Caco-2 (cell line): ENCODE measurements around the gene PKP2. TPM values are rescaled to one million over a fixed set of nuclear protein-coding genes. Genes with fewer than 3 reads are reported as not detected.

Experiments
- BruUV-seq: library from RNA; stranded (reverse); fragments of 400-500 nt; replicated peaks from 2 replicates; lab custom pipeline; 2021; lab: Mats Ljungman, UMichigan
- CTCF ChIA-PET: fragments of 300-600 bp; sonication (Branson Sonifier 250); formaldehyde crosslinking; loops from one replicate; lab custom pipeline; 2022; ENCODE audit warnings: antibody characterized with exemption; lab: Charles Lee
- POLR2A ChIA-PET: fragments of 300-600 bp; sonication (Branson Sonifier 250); formaldehyde crosslinking; loops from one replicate; lab custom pipeline; 2022; ENCODE audit warnings: antibody characterized with exemption; lab: Charles Lee
- DNase-seq, 2 experiments: peaks; one replicate each; pipeline versions ENCODE4 v3.0.0 to v3.0.0-alpha.2; 2020 to 2022
- H3K27me3 ChIP-seq: replicated peaks from 2 replicates; pipeline ENCODE4 v1.6.0; 2011; ENCODE audit warnings: low read length; ENCODE audit not compliant: control insufficient read depth, insufficient read depth
- H3K36me3 ChIP-seq: 2 replicates; pipeline ENCODE4 v1.5.1; 2011; ENCODE audit warnings: low read length; ENCODE audit not compliant: control insufficient read depth, insufficient read depth
- H3K4me1 ChIP-seq: fragments of 250-450 bp; sonication (Bioruptor Pico); 2 replicates; pipeline ENCODE4 v1.5.1; 2020; ENCODE audit warnings: mild to moderate bottlenecking
- H3K4me3 ChIP-seq: 2 replicates; pipeline ENCODE4 v1.5.1; 2011; ENCODE audit warnings: low read depth, mild to moderate bottlenecking, control low read depth, low read length
- H3K9me3 ChIP-seq: fragments of 250-450 bp; sonication (Bioruptor Pico); 2 replicates; pipeline ENCODE4 v1.5.1; 2020; ENCODE audit warnings: mild to moderate bottlenecking, moderate library complexity
- H3K27ac Mint-ChIP-seq: one replicate; pipeline ENCODE4 v1.8.0; 2022; ENCODE audit warnings: mixed read lengths; ENCODE audit not compliant: unreplicated experiment
- H3K27me3 Mint-ChIP-seq: one replicate; pipeline ENCODE4 v1.8.0; 2022; ENCODE audit warnings: mixed read lengths; ENCODE audit not compliant: insufficient read depth, unreplicated experiment
- H3K36me3 Mint-ChIP-seq: one replicate; pipeline ENCODE4 v1.8.0; 2022; ENCODE audit warnings: mild to moderate bottlenecking, mixed read lengths; ENCODE audit not compliant: insufficient read depth, unreplicated experiment
- H3K4me1 Mint-ChIP-seq: one replicate; pipeline ENCODE4 v1.8.0; 2022; ENCODE audit warnings: low read depth, mixed read lengths; ENCODE audit not compliant: unreplicated experiment
- H3K4me3 Mint-ChIP-seq: one replicate; pipeline ENCODE4 v1.8.0; 2022; ENCODE audit warnings: mild to moderate bottlenecking, moderate library complexity, mixed read lengths; ENCODE audit not compliant: unreplicated experiment
- H3K9me3 Mint-ChIP-seq: one replicate; pipeline ENCODE4 v1.8.0; 2022; ENCODE audit warnings: mixed read lengths; ENCODE audit not compliant: unreplicated experiment
- intact Hi-C: fragments of 100-400 bp; cut with micrococcal nuclease; formaldehyde crosslinking; loops from one replicate; pipeline ENCODE4 v1.10.0; 2022; ENCODE audit not compliant: unreplicated experiment
- total RNA-seq: library from RNA; stranded (reverse); gene quantifications from 2 replicates; pipeline ENCODE4 v1.2.3, GENCODE V29; 2022
- TF ChIP-seq, protein P1 (sequence below), 2 experiments: fragments of 200-600 bp in 1 of 2; IDR thresholded peaks; 1 replicate in 1 of 2; 2 replicates in 1 of 2; pipeline versions ENCODE4 v1.5.1 to v1.8.0; 2011 to 2022; ENCODE audit warnings: antibody characterized with exemption in 1 of 2, control low read depth in 1 of 2, inconsistent platforms in 1 of 2, low read depth in 1 of 2, low read length in 1 of 2, mild to moderate bottlenecking in 1 of 2, moderate library complexity in 1 of 2; ENCODE audit not compliant: insufficient read depth in 1 of 2, severe bottlenecking in 1 of 2, unreplicated experiment in 1 of 2

The PKP2 gene
- total RNA-seq, 1 experiment from 2014 or later: 249 TPM

GRCh38 chr12:32887058-32887457 is 9.5 kb downstream of the PKP2 start:
- POLR2A ChIA-PET: no interaction called here
- Mint-ChIP-seq H3K4me3 (no peak overlapping the region), H3K9me3 (no peaks in the 10 kb centered on the region), H3K27me3 (no peaks in the 10 kb centered on the region), H3K36me3 (peaks cover 97% of the 10 kb centered on the region), H3K27ac (peak overlapping the region; percentile 30), H3K4me1 (peaks cover 57% of the 10 kb centered on the region)
- Histone ChIP-seq H3K4me3 (no peak overlapping the region), H3K36me3 (no peaks in the 10 kb centered on the region), H3K27me3 (no peaks in the 10 kb centered on the region), H3K9me3 (no peaks in the 10 kb centered on the region), H3K4me1 (peaks cover 67% of the 10 kb centered on the region)
- CTCF ChIA-PET: no interaction called here
- TF ChIP-seq, protein P1, sequence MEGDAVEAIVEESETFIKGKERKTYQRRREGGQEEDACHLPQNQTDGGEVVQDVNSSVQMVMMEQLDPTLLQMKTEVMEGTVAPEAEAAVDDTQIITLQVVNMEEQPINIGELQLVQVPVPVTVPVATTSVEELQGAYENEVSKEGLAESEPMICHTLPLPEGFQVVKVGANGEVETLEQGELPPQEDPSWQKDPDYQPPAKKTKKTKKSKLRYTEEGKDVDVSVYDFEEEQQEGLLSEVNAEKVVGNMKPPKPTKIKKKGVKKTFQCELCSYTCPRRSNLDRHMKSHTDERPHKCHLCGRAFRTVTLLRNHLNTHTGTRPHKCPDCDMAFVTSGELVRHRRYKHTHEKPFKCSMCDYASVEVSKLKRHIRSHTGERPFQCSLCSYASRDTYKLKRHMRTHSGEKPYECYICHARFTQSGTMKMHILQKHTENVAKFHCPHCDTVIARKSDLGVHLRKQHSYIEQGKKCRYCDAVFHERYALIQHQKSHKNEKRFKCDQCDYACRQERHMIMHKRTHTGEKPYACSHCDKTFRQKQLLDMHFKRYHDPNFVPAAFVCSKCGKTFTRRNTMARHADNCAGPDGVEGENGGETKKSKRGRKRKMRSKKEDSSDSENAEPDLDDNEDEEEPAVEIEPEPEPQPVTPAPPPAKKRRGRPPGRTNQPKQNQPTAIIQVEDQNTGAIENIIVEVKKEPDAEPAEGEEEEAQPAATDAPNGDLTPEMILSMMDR (IDR thresholded peaks at IDR 0.05; ENCODE audit: insufficient read depth in 1 of 2, low read depth in 1 of 2, low read length in 1 of 2, severe bottlenecking in 1 of 2, unreplicated experiment in 1 of 2): no peak
- intact Hi-C loops: no loop called here
- no peak for DNase-seq
- no TSS peak for BruUV-seq

GRCh38 chr12:32885831-32886230 is 10.7 kb downstream of the PKP2 start:
- H3K4me3 Mint-ChIP-seq: no peak overlapping the region
- no peaks in the 10 kb centered on the region; the same call in 1 of the 2 replicates for H3K9me3 ChIP-seq
- no peaks in the 10 kb centered on the region for H3K9me3 Mint-ChIP-seq
- no peaks in the 10 kb centered on the region for H3K27me3 Mint-ChIP-seq
- H3K36me3 Mint-ChIP-seq: peaks cover 100% of the 10 kb centered on the region
- TF ChIP-seq, protein P1 (IDR thresholded peaks at IDR 0.05; ENCODE audit: insufficient read depth in 1 of 2, low read depth in 1 of 2, low read length in 1 of 2, severe bottlenecking in 1 of 2, unreplicated experiment in 1 of 2): no peak
- H3K4me3 ChIP-seq: no peak overlapping the region
- BruUV-seq: no TSS peak
- no peak for DNase-seq
- peaks cover 59% of the 10 kb centered on the region for H3K4me1 ChIP-seq
- peak overlapping the region; percentile 30 for H3K27ac Mint-ChIP-seq
- CTCF ChIA-PET: no interaction called here
- POLR2A ChIA-PET: interaction anchor here (1.5 kb wide), 1 partner anchor 11 kb away, joined by 5 read pairs; the partner anchor contains the start of gene PKP2
- H3K4me1 Mint-ChIP-seq: peaks cover 53% of the 10 kb centered on the region
- H3K36me3 ChIP-seq: no peaks in the 10 kb centered on the region
- intact Hi-C loops: no loop called here
- H3K27me3 ChIP-seq: no peaks in the 10 kb centered on the region

- Histone ChIP-seq H3K4me3 (no peak overlapping the region), H3K9me3 (peaks cover 5% of the 10 kb centered on the region; the same call in 1 of the 2 replicates), H3K27me3 (no peaks in the 10 kb centered on the region), H3K4me1 (peaks cover 61% of the 10 kb centered on the region), H3K36me3 (peaks cover 2% of the 10 kb centered on the region; the same call in 1 of the 2 replicates)
- DNase-seq: no peak
- TF ChIP-seq, protein P1 (IDR thresholded peaks at IDR 0.05; ENCODE audit: insufficient read depth in 1 of 2, low read depth in 1 of 2, low read length in 1 of 2, severe bottlenecking in 1 of 2, unreplicated experiment in 1 of 2): no peak
- intact Hi-C loops: loop anchor here (5.0 kb wide), 1 partner anchor 32 kb away; no protein-coding TSS in a partner anchor
- H3K27me3 Mint-ChIP-seq: no peaks in the 10 kb centered on the region
- BruUV-seq: no TSS peak
- H3K4me1 Mint-ChIP-seq: peaks cover 60% of the 10 kb centered on the region
- no peak overlapping the region for H3K4me3 Mint-ChIP-seq
- POLR2A ChIA-PET: interaction anchor here (1.5 kb wide), 1 partner anchor 12 kb away, joined by 5 read pairs; the partner anchor contains the start of gene PKP2
- CTCF ChIA-PET: no interaction called here
- H3K9me3 Mint-ChIP-seq: no peaks in the 10 kb centered on the region
- H3K36me3 Mint-ChIP-seq: peaks cover 100% of the 10 kb centered on the region
- peak overlapping the region; percentile 77 for H3K27ac Mint-ChIP-seq
Measured at GRCh38 chr12:32884962-32885361, 11.6 kb downstream of the PKP2 start.
